Panc1 (cell line): ENCODE measurements around the gene MDN1. TPM values are rescaled to one million over a fixed set of nuclear protein-coding genes. Genes with fewer than 3 reads are reported as not detected.

ENCODE experiments used
- ATAC-seq: fragments of 200-7000 bp; cut with Tn5 transposase; 2 replicates; pipeline ENCODE4 v1.9.1; 2020; ENCODE audit warnings: mild to moderate bottlenecking, moderate library complexity
- BruUV-seq: library from RNA; stranded (reverse); fragments of 400-500 nt; replicated peaks from 2 replicates; lab custom pipeline; 2021; lab: Mats Ljungman, UMichigan
- CTCF ChIA-PET: fragments of 300-600 bp; sonication (Branson Sonifier 250); formaldehyde crosslinking; loops from one replicate; lab custom pipeline; 2022; ENCODE audit warnings: antibody characterized with exemption; lab: Charles Lee
- POLR2A ChIA-PET: fragments of 300-600 bp; sonication (Branson Sonifier 250); formaldehyde crosslinking; loops from one replicate; lab custom pipeline; 2022; ENCODE audit warnings: antibody characterized with exemption; lab: Charles Lee
- DNase-seq: peaks from one replicate; pipeline ENCODE4 v3.0.0-alpha.2; 2010; ENCODE audit warnings: low read depth, low spot score
- H3K27ac ChIP-seq: 2 replicates; pipeline ENCODE4 v1.5.1; 2011; ENCODE audit warnings: mild to moderate bottlenecking, low read length, inconsistent platforms
- H3K27me3 ChIP-seq: fragments of 200-500 bp; sonication (Bioruptor generic); 2 replicates; pipeline ENCODE4 v1.6.0; 2014; ENCODE audit warnings: low read length, inconsistent platforms; ENCODE audit not compliant: control insufficient read depth, insufficient read depth
- H3K36me3 ChIP-seq: fragments of 200-500 bp; sonication (Bioruptor generic); 2 replicates; pipeline ENCODE4 v1.5.1; 2014; ENCODE audit warnings: inconsistent platforms, mild to moderate bottlenecking, low read length, moderate library complexity; ENCODE audit not compliant: control insufficient read depth, insufficient read depth
- H3K4me1 ChIP-seq: 2 replicates; pipeline ENCODE4 v1.5.1; 2011; ENCODE audit warnings: inconsistent platforms, mild to moderate bottlenecking, low read length, moderate library complexity; ENCODE audit not compliant: control insufficient read depth, insufficient read depth
- H3K4me3 ChIP-seq, 2 experiments: 2 replicates each; pipeline ENCODE4 v1.5.1; 2011 to 2012; ENCODE audit warnings: low read depth in 2 of 2, low read length in 2 of 2, mild to moderate bottlenecking in 2 of 2, inconsistent platforms in 1 of 2, moderate library complexity in 1 of 2
- H3K9me3 ChIP-seq: fragments of 200-500 bp; sonication (Bioruptor generic); 2 replicates; pipeline ENCODE4 v1.5.1; 2014; ENCODE audit warnings: low read depth, mild to moderate bottlenecking, inconsistent platforms, low read length, moderate library complexity; ENCODE audit not compliant: control insufficient read depth, insufficient read depth
- CTCF ChIP-seq: fragments of 450-650 bp; IDR thresholded peaks from 2 replicates; pipeline ENCODE4 v1.5.1; 2017; ENCODE audit warnings: mild to moderate bottlenecking
- POLR2AphosphoS5 ChIP-seq: IDR thresholded peaks from 2 replicates; pipeline ENCODE4 v1.6.1; 2012; ENCODE audit warnings: mild to moderate bottlenecking, low read depth, low read length, moderate library complexity
- REST ChIP-seq, 2 experiments: IDR thresholded peaks; 2 replicates each; pipeline ENCODE4 v1.6.1; 2011 to 2012; ENCODE audit warnings: low read depth in 2 of 2, control low read depth in 1 of 2, low read length in 1 of 2, mild to moderate bottlenecking in 1 of 2, moderate library complexity in 1 of 2; ENCODE audit not compliant: insufficient read depth in 1 of 2
- SIN3A ChIP-seq: IDR thresholded peaks from 2 replicates; pipeline ENCODE4 v1.6.1; 2012; ENCODE audit warnings: low read depth, mild to moderate bottlenecking, low read length, moderate library complexity, borderline replicate concordance; ENCODE audit not compliant: insufficient read depth
- TCF7L2 ChIP-seq: IDR thresholded peaks from 2 replicates; pipeline ENCODE4 v1.6.1; 2011; ENCODE audit warnings: mild to moderate bottlenecking, low read depth, low read length, inconsistent platforms
- in situ Hi-C: cut with HindIII; loops from 2 replicates; pipeline ENCODE4 v1.10.0; 2016; ENCODE audit warnings: low sequenced_read_pairs, low pct_unique_long_range_greater_than_20kb
- intact Hi-C: fragments of 100-400 bp; cut with micrococcal nuclease; formaldehyde crosslinking; loops from one replicate; pipeline ENCODE4 v1.10.0; 2022; ENCODE audit not compliant: unreplicated experiment
- total RNA-seq: library from RNA; stranded (reverse); gene quantifications from one replicate; pipeline ENCODE4 v1.2.1, GENCODE V29; 2021; ENCODE audit not compliant: unreplicated experiment

The MDN1 gene
- total RNA-seq, 1 experiment from 2014 or later = 47.8 TPM

- DNase-seq (no peak), ATAC-seq (no peak)
- intact Hi-C loops = no loop called here
- no peaks in the 10 kb centered on the region for H3K4me1 ChIP-seq
- H3K9me3 ChIP-seq = no peaks in the 10 kb centered on the region
- POLR2A ChIA-PET = interaction anchor here (0.6 kb wide), 1 partner anchor 222 kb away, joined by 10 read pairs; no protein-coding TSS in a partner anchor
- CTCF ChIA-PET = interaction anchor here (0.6 kb wide), 1 partner anchor 220 kb away, joined by 3 read pairs; no protein-coding TSS in a partner anchor
- in situ Hi-C loops = no loop called here
- no peak overlapping the region for H3K27ac ChIP-seq
- no peaks in the 10 kb centered on the region for H3K27me3 ChIP-seq
- no peak overlapping the region for H3K4me3 ChIP-seq
- H3K36me3 ChIP-seq = no peaks in the 10 kb centered on the region
- BruUV-seq = no TSS peak
- no peak for TF ChIP-seq CTCF
- TF ChIP-seq SIN3A = no peak
- no peak for TF ChIP-seq TCF7L2
- TF ChIP-seq REST (IDR thresholded peaks at IDR 0.05; ENCODE audit: insufficient read depth in 1 of 2, low read depth in 2 of 2, low read length in 1 of 2) = no peak
- TF ChIP-seq POLR2AphosphoS5 = no peak
Observed at GRCh38 chr6:89599727-89600126, 219.9 kb downstream of the MDN1 start.

- Histone ChIP-seq H3K9me3 (no peaks in the 10 kb centered on the region), H3K27me3 (no peaks in the 10 kb centered on the region), H3K4me3 (no peak overlapping the region), H3K36me3 (no peaks in the 10 kb centered on the region), H3K27ac (no peak overlapping the region), H3K4me1 (no peaks in the 10 kb centered on the region)
- DNase-seq (peak; percentile 4), ATAC-seq (peak; percentile 60; the same call in 1 of the 2 replicates)
- POLR2A ChIA-PET = no interaction called here
- BruUV-seq = no TSS peak
- in situ Hi-C loops = no loop called here
- TF ChIP-seq POLR2AphosphoS5 (no peak), CTCF (peak; percentile 39; the same call in 1 of the 2 replicates)
- intact Hi-C loops = no loop called here
- CTCF ChIA-PET = interaction anchor here (0.6 kb wide), 1 partner anchor 492 kb away, joined by 4 read pairs; no protein-coding TSS in a partner anchor
Observed at GRCh38 chr6:89597988-89598387, 221.6 kb downstream of the MDN1 start.
